Activated naive CD8-positive, alpha-beta T cell (primary cell): Measurements from ENCODE around the gene ZBTB22.
"Not testable (repeated sequence)": the region's sequence is repeated elsewhere in the genome, so short reads cannot be mapped to it uniquely, and the experiment has no call there.

Source experiments
- H3K27ac Mint-ChIP-seq: one replicate; pipeline ENCODE4 v1.8.0; 2021; ENCODE audit warnings: mixed read lengths
- H3K27me3 Mint-ChIP-seq: one replicate; pipeline ENCODE4 v1.8.0; 2021; ENCODE audit warnings: mixed read lengths
- H3K36me3 Mint-ChIP-seq: one replicate; pipeline ENCODE4 v1.8.0; 2021; ENCODE audit warnings: mixed read lengths
- H3K4me1 Mint-ChIP-seq: one replicate; pipeline ENCODE4 v1.8.0; 2021; ENCODE audit warnings: low read depth, mixed read lengths
- H3K4me3 Mint-ChIP-seq: one replicate; pipeline ENCODE4 v1.8.0; 2021; ENCODE audit warnings: mild to moderate bottlenecking, mixed read lengths
- H3K9me3 Mint-ChIP-seq: one replicate; pipeline ENCODE4 v1.8.0; 2021; ENCODE audit warnings: low read depth, mixed read lengths

The ZBTB22 gene

GRCh38 chr6:33285214-33285613 lies 32.3 kb downstream of the ZBTB22 start:
- H3K36me3 Mint-ChIP-seq, H3K27me3 Mint-ChIP-seq, H3K9me3 Mint-ChIP-seq, H3K27ac Mint-ChIP-seq, H3K4me3 Mint-ChIP-seq: not testable (repeated sequence)
- peaks cover 29% of the 10 kb centered on the region for H3K4me1 Mint-ChIP-seq

- peaks cover 27% of the 10 kb centered on the region for H3K4me1 Mint-ChIP-seq
- H3K27me3 Mint-ChIP-seq: no peaks in the 10 kb centered on the region
- H3K9me3 Mint-ChIP-seq: no peaks in the 10 kb centered on the region
- no peaks in the 10 kb centered on the region for H3K36me3 Mint-ChIP-seq
- H3K27ac Mint-ChIP-seq: peak overlapping the region; percentile 61
- no peak overlapping the region for H3K4me3 Mint-ChIP-seq
Measured at GRCh38 chr6:33280539-33280938, 37.0 kb downstream of the ZBTB22 start.

DNA sequence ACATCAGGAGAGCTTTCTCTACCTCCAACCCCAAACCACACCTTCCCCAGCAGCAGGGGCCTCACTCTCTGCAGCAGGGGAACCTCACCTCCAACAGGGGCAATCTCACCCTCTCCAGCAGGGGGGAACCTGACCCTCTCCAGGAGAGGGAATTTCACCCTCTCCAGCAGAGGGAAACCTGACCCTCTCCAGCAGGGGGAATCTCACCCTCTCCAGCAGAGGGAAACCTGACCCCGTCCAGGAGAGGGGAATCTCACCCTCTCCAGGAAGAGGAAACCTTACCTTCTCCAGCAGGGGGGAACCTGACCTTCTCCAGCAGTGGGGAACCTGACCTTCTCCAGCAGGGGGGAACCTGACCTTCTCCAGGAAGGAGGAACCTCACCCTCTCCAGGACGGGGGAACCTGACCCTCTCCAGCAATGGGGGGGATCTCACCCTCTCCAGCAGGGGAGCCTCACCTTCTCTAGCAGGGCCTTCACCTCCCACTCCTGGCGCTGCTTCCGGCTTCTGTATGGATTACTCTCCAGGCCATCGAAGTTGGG lies 37.5 kb downstream of the ZBTB22 start:
- no peak overlapping the region for H3K4me3 Mint-ChIP-seq

GRCh38 chr6:33279257-33279695 lies 38.3 kb downstream of the ZBTB22 start:
- Mint-ChIP-seq H3K9me3 (no peaks in the 10 kb centered on the region), H3K36me3 (peaks cover 7% of the 10 kb centered on the region), H3K27ac (no peak overlapping the region), H3K4me3 (no peak overlapping the region), H3K27me3 (no peaks in the 10 kb centered on the region), H3K4me1 (peaks cover 38% of the 10 kb centered on the region)

More for the DNA sequence above, 37.5 kb downstream of the ZBTB22 start:
- peaks cover 30% of the 10 kb centered on the region for H3K4me1 Mint-ChIP-seq
- H3K27me3 Mint-ChIP-seq: no peaks in the 10 kb centered on the region
- H3K9me3 Mint-ChIP-seq: no peaks in the 10 kb centered on the region
- H3K36me3 Mint-ChIP-seq: no peaks in the 10 kb centered on the region
- no peak overlapping the region for H3K27ac Mint-ChIP-seq

DNA sequence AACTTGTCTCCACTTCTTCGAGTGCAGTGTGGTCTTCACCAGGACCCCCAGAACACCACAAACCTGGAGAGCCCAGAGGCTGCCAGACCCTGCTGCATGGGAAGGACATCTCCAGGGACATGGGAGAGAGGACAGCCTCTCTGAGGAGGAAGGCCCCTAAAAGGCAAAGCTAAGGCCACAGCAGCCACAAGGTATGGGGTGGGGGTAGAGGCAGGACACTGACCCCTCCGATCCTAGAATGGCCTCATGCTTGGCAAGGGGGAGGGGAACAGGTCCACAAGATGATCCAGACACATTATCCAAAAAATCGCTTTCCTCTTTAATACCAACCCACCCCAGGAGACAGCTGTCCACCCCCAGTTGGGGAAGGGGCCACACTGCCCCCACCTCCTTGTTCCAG lies 38.7 kb downstream of the ZBTB22 start:
- H3K27me3 Mint-ChIP-seq: no peaks in the 10 kb centered on the region
- no peak overlapping the region for H3K27ac Mint-ChIP-seq
- H3K36me3 Mint-ChIP-seq: peaks cover 9% of the 10 kb centered on the region
- H3K4me3 Mint-ChIP-seq: no peak overlapping the region
- H3K4me1 Mint-ChIP-seq: peaks cover 40% of the 10 kb centered on the region
- no peaks in the 10 kb centered on the region for H3K9me3 Mint-ChIP-seq

GRCh38 chr6:33278392-33278741 lies 39.2 kb downstream of the ZBTB22 start:
- Mint-ChIP-seq H3K9me3 (no peaks in the 10 kb centered on the region), H3K4me1 (peaks cover 40% of the 10 kb centered on the region), H3K36me3 (peaks cover 13% of the 10 kb centered on the region), H3K27ac (no peak overlapping the region), H3K4me3 (peak overlapping the region; percentile 84), H3K27me3 (no peaks in the 10 kb centered on the region)

DNA sequence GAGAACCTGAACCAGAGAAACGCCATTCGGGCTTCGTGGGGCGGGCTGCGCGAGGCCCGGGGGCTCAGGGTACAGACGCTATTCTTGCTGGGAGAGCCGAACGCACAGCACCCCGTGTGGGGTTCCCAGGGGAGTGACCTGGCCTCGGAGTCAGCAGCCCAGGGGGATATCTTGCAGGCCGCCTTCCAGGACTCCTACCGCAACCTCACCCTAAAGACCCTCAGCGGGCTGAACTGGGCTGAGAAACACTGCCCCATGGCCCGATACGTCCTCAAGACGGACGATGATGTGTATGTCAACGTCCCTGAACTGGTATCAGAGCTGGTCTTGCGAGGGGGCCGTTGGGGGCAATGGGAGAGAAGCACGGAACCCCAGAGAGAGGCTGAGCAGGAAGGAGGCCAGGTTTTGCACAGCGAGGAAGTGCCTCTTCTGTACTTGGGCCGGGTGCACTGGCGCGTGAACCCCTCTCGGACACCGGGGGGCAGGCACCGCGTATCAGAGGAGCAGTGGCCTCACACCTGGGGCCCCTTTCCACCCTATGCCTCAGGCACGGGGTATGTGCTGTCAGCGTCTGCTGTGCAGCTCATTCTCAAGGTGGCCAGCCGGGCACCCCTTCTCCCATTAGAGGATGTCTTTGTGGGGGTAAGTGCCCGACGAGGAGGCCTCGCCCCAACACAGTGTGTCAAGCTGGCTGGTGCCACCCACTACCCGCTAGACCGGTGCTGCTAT lies 39.7 kb downstream of the ZBTB22 start:
- no peaks in the 10 kb centered on the region for H3K27me3 Mint-ChIP-seq
- H3K4me1 Mint-ChIP-seq: peaks cover 43% of the 10 kb centered on the region
- no peaks in the 10 kb centered on the region for H3K9me3 Mint-ChIP-seq
- peak overlapping the region; percentile 84 for H3K4me3 Mint-ChIP-seq
- peak overlapping the region; percentile 84 for H3K27ac Mint-ChIP-seq
- H3K36me3 Mint-ChIP-seq: peaks cover 18% of the 10 kb centered on the region

DNA sequence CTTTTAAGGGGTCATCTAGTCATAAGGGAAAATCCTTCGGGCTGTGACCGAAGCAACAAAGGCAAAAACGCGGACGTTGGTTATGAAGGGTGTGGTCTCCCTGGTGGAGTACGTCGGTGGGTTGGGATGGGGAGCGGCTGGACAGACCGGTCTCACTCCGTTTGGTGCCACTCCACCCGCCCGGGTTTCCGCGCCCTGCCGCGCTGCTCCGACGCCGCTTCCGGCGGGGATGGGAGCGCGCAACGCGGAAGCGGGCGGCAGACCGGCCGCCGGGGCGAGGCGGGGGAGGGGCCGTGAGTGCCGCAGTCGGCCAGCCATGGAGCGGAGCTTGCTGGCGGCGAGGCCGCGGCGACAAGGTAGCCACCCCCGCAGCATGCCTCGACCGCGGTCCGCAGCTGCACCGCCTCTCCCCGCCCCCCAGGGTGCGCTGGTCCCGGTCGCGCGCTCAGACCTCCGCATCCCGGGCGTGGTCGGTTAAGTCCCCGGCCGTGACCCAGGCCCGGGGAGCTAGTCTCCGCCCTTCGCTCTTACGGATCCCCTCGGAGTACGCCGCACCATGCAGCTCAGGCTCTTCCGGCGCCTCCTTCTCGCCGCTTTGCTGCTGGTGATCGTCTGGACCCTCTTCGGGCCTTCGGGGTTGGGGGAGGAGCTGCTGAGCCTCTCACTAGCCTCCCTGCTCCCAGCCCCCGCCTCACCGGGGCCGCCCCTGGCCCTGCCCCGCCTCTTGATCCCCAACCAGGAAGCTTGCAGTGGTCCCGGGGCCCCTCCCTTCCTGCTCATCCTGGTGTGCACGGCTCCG lies 40.5 kb downstream of the ZBTB22 start, which contains the start of gene B3GALT4:
Gene B3GALT4, plus strand, starts transcription at position 260 of the 799 bp plus-strand sequence. Its CDS starts 297 bp downstream, at position 557.
- peaks cover 23% of the 10 kb centered on the region for H3K36me3 Mint-ChIP-seq
- H3K4me3 Mint-ChIP-seq: peak within 1 kb of the TSS; percentile 96
- H3K9me3 Mint-ChIP-seq: no peaks in the 10 kb centered on the region
- H3K4me1 Mint-ChIP-seq: peaks cover 43% of the 10 kb centered on the region
- H3K27me3 Mint-ChIP-seq: no peaks in the 10 kb centered on the region
- H3K27ac Mint-ChIP-seq: peak within 1 kb of the TSS; percentile 88

DNA sequence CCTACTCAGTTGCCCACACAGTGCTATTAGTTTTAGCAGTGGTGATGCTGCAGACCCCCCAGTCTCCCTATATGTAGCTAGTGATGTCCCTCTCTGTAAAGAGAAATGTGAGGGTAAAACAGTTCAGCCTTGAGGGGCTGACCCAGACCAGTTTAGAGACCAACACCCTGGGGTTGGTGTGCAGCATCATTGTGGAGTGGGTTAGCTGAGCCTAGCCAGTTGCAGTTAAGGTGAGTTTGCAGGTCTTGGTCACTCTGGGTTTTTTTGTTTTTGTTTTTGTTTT lies 41.0 kb downstream of the ZBTB22 start:
- Mint-ChIP-seq H3K9me3 (no peaks in the 10 kb centered on the region), H3K36me3 (peaks cover 23% of the 10 kb centered on the region), H3K4me3 (peak overlapping the region; percentile 96), H3K27me3 (no peaks in the 10 kb centered on the region), H3K27ac (peak overlapping the region; percentile 88), H3K4me1 (peaks cover 43% of the 10 kb centered on the region)

GRCh38 chr6:33275795-33276580 lies 41.6 kb downstream of the ZBTB22 start:
- Mint-ChIP-seq H3K27ac (peak overlapping the region; percentile 88), H3K36me3 (peaks cover 23% of the 10 kb centered on the region), H3K4me1 (peaks cover 45% of the 10 kb centered on the region), H3K4me3 (peak overlapping the region; percentile 96)
- H3K9me3 Mint-ChIP-seq, H3K27me3 Mint-ChIP-seq: not testable (repeated sequence)

DNA sequence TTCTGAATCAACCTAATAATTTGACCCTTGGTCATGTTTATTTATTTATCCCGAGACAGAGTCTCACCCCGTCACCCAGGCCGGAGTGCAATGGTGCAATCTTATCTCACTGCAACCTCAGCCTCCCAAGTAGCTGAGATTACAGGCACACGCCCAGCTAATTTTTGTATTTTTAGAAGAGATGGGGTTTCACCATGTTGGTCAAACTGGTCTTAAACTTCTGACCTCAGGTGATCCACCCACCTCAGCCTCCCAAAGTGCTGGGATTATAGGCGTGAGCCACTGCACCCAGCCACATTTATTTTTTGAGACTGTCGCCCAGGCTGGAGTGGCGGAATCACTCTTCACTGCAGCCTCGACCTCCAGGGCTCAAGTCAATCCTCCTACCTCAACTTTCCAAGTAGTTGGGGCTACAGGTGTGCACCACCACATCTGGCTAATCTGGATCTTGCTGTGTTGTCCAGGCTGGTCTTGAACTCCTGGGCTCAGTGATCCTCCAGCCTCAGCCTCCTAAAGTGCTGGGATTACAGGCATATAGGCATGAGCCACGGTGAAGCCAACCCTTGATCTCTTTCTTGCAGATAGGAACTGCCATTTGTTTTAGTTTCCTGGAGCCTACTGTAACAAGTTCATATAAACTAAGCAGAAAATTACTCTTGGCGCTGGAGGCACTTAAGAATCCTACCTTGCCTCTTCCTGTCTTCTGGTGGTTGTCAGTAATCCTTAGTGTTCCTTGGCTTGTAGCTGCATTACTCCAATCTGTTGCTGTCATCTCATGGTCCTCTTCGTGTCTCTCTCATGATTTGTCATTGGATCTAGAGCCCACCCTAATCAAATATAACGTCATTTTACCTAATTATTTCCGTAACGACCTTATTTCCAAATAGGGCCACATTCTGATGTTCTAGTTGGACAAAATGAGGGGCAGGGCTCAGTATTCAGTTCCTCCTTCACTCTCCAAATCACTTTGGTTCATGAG lies 43.3 kb downstream of the ZBTB22 start:
- no peaks in the 10 kb centered on the region for H3K27me3 Mint-ChIP-seq
- H3K4me3 Mint-ChIP-seq: peak overlapping the region; percentile 96
- peaks cover 55% of the 10 kb centered on the region for H3K4me1 Mint-ChIP-seq
- peak overlapping the region; percentile 99 for H3K27ac Mint-ChIP-seq
- H3K36me3 Mint-ChIP-seq: peaks cover 23% of the 10 kb centered on the region
- no peaks in the 10 kb centered on the region for H3K9me3 Mint-ChIP-seq

GRCh38 chr6:33273129-33273923 lies 44.2 kb downstream of the ZBTB22 start:
- no peaks in the 10 kb centered on the region for H3K27me3 Mint-ChIP-seq
- H3K27ac Mint-ChIP-seq: peak overlapping the region; percentile 99
- peak overlapping the region; percentile 96 for H3K4me3 Mint-ChIP-seq
- peaks cover 49% of the 10 kb centered on the region for H3K4me1 Mint-ChIP-seq
- H3K9me3 Mint-ChIP-seq: no peaks in the 10 kb centered on the region
- peaks cover 23% of the 10 kb centered on the region for H3K36me3 Mint-ChIP-seq
